HG02885 (cell line): Measurements from ENCODE around the gene BACE1.
"Not testable (repeated sequence)": the region's sequence is repeated elsewhere in the genome, so short reads cannot be mapped to it uniquely, and the experiment has no call there.

Source experiments
- ATAC-seq: cut with Tn5 transposase; IDR thresholded peaks from one replicate; pipeline ENCODE4 v1.9.1; 2021; ENCODE audit warnings: mild to moderate bottlenecking; ENCODE audit not compliant: unreplicated experiment, poor library complexity

Gene BACE1

GRCh38 chr11:117279711-117280376 lies 36.2 kb downstream of the BACE1 start:
- ATAC-seq: no peak

- ATAC-seq: no peak
Measured at GRCh38 chr11:117278347-117278746, 37.7 kb downstream of the BACE1 start.

DNA sequence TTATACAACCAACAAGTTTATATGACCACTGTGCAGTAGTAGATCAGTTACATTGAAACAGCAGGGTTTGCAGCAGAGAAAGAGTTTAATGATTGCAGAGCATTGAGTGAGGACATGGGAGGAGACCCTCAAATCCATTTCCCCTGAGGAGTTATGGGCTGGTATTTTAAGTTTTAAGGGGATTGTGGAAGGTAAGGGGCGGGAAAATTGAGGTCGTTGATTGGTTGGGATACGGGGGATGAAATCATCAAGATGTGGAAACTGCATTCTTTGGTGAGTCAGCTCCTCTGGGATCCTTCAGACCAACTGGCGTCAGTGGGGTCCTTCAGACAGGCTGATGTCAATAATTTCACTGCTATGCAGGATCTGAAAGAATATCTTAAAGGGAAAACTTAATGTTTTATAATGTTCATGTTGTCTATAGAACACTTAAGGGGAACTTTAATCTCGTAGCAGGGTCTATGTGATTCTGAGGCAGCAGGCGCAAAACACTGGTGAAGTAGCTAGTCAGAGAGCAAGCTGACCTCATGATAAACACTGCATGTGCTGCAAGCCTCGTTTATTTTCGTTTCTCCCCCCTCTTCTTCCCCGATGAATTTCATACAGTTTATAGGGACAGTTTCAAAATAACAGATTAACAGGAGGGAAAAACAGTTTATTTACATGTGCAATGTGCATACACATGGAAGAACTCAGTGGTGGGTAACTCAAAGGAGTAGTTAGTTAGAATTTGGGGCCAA lies 42.3 kb downstream of the BACE1 start:
- ATAC-seq: no peak

GRCh38 chr11:117272175-117272574 lies 43.9 kb downstream of the BACE1 start:
- not testable (repeated sequence) for ATAC-seq

- ATAC-seq: no peak
Measured at GRCh38 chr11:117271208-117271607, 44.8 kb downstream of the BACE1 start.

- ATAC-seq: no peak
Measured at GRCh38 chr11:117269856-117270255, 46.2 kb downstream of the BACE1 start.

GRCh38 chr11:117265745-117266144 lies 50.3 kb downstream of the BACE1 start:
- ATAC-seq: no peak

- ATAC-seq: not testable (repeated sequence)
Measured at GRCh38 chr11:117264624-117265323, 51.3 kb downstream of the BACE1 start.

- no peak for ATAC-seq
Measured at GRCh38 chr11:117259417-117259816, 56.6 kb downstream of the BACE1 start.

GRCh38 chr11:117258576-117258975 lies 57.5 kb downstream of the BACE1 start:
- ATAC-seq: no peak

GRCh38 chr11:117256573-117256972 lies 59.5 kb downstream of the BACE1 start:
- ATAC-seq: no peak

GRCh38 chr11:117255966-117256365 lies 60.1 kb downstream of the BACE1 start:
- ATAC-seq: no peak

DNA sequence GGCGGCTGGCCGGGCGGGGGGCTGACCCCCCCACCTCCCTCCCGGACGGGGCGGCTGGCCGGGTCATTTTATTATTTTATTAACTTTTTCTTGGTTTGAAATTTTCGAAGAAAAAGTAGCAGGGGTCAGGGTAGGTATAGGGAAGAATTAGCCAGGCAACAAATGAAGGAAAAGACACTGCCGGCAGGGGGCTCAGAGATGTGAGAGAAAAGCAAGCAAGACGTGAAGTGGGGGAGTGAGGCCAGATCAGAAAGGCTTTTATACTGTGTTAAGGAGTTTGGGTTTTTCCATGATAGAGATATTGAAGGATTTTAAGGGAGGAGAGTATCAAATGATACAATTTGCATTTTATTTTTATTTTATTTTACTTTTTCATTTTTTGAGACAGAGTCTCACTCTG lies 64.5 kb downstream of the BACE1 start:
- ATAC-seq: no peak

DNA sequence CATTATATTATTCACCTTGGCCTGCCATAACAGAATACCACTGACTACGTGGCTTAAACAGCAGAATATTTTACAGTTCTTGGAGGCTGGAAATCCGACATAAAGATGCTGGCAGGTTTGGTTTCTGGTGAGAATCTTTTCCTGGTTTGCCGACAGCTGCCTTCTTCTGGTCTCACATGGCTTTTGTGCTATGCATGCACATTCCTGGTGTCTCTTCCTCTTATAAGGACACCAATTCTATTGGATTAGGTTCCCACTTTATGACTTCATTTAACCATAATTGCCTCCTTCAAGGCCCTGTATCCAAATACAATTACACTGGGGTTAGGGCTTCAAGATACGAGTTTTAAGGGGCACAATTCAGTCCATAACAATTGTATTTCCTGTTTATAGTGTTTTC lies 66.5 kb downstream of the BACE1 start:
- no peak for ATAC-seq

DNA sequence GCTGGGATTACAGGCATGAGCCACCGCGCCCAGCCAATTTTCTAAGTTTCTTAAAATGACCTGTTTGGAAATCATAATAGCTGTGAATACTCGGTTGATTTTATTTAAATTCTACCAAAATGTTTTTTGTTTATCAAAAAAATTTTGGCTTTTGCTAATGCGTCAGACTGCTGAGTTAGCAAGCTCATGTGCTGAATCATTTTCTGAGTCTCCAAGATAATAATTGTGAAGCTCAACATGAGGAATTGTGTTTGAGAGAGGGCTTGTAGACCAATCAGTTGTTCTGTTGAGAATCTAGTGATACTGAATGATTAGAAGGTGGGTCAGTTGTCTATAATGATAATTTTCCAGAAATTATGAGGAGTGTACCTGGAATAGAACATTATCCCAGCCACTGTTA lies 67.7 kb downstream of the BACE1 start:
- ATAC-seq: no peak

DNA sequence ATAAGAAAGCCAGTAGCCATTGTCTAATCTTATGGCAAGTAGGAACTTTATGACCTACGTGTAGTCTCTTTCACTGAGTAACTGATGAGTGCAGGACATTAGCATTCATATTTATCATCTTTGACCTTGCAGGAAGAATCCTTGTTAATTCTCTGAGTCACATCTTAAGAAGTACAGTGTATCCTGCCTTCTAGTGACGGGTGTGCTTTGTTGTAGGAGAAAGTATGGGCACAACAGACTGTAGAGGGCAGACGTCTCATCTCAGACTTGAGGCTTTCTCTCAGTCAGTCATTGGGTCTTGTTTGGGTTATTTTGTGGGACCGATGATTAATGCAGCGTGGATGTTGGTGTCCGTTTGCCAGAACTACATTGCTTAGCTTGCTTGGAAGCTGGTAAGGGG lies 76.8 kb downstream of the BACE1 start:
- no peak for ATAC-seq

DNA sequence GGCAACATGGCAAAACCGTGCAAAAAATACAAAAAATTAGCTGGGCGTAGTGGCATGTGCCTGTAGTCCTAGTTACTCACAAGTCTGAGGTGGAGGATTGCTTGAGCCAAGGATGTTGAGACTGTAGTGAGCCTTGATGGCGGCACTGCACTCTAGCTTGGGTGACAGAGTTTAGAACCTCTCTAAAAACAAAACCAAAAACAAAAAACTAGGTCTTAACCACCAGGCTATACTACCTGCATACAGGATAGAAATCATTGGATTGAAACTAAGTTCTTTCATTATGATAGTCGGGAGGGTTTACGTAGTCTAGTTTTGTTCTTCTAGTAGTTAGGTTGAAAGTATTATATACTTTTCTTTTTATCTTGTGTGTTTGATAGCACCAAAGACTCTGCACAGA lies 77.8 kb downstream of the BACE1 start:
- ATAC-seq: no peak
